OCI-LY7 (cell line): ENCODE measurements around the gene KCMF1.

ENCODE experiments used
- EZH2phosphoT487 ChIP-seq: fragments of 200-600 bp; sonication (generic); IDR thresholded peaks from 2 replicates; pipeline ENCODE4 v1.6.1; 2018; ENCODE audit warnings: low read depth, borderline replicate concordance, mild to moderate bottlenecking, mixed run types, antibody characterized with exemption, low read length, moderate library complexity, mixed read lengths
- TF ChIP-seq, protein P1 (sequence below): fragments of 200-600 bp; sonication (generic); conservative IDR thresholded peaks from 2 replicates; pipeline ENCODE4 v1.5.1; 2014; ENCODE audit warnings: mild to moderate bottlenecking, antibody characterized with exemption, low read length, moderate library complexity, mixed read lengths

DNA sequence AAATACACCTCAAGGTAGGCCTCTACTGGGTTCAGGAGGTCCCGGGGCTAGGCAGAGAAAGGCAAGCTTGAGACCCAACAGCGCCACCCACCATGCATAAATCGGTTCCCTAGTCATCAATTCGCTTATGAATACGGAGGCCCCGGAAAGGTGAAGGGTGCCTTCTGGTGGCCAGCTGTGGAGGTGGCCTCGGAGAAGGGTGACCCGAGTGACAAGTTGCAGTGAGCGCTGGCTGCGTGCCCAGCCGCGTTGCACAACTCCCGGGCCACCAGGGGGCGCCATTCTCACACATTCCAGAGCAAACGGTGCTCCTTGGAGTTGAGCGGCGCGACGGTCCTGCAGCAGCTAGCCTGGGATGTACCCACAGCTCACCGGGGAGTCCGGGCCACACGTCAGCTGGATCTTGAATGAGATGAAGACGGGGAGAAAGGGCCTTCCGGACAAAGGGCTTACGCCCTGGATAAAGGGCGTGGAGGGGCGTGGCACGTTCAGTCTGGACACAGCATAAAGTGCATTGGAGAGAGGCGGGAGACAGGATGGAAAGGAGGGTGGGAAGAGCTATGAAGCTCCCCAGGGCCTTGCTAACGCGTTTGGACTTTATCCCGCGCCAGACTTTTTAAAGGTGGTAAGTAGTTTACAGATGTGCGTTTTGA is 45.1 kb upstream of the KCMF1 start:
- TF ChIP-seq, protein P1, sequence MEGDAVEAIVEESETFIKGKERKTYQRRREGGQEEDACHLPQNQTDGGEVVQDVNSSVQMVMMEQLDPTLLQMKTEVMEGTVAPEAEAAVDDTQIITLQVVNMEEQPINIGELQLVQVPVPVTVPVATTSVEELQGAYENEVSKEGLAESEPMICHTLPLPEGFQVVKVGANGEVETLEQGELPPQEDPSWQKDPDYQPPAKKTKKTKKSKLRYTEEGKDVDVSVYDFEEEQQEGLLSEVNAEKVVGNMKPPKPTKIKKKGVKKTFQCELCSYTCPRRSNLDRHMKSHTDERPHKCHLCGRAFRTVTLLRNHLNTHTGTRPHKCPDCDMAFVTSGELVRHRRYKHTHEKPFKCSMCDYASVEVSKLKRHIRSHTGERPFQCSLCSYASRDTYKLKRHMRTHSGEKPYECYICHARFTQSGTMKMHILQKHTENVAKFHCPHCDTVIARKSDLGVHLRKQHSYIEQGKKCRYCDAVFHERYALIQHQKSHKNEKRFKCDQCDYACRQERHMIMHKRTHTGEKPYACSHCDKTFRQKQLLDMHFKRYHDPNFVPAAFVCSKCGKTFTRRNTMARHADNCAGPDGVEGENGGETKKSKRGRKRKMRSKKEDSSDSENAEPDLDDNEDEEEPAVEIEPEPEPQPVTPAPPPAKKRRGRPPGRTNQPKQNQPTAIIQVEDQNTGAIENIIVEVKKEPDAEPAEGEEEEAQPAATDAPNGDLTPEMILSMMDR: peak; percentile 99
- TF ChIP-seq EZH2phosphoT487: no peak
